AG09319 (cell line): ENCODE data around the gene PSME2.
A peak's percentile ranks its signal among the peaks of the same experiment; 100 is the strongest.

Source experiments
- DNase-seq: peaks from one replicate; pipeline ENCODE4 v3.0.0-alpha.2; 2010; ENCODE audit warnings: low read depth; ENCODE audit errors: extremely low read depth
- CTCF ChIP-seq: IDR thresholded peaks from 2 replicates; pipeline ENCODE4 v1.5.1; 2011; ENCODE audit warnings: low read depth, mild to moderate bottlenecking, inconsistent platforms, low read length, moderate library complexity

PSME2 gene

DNA sequence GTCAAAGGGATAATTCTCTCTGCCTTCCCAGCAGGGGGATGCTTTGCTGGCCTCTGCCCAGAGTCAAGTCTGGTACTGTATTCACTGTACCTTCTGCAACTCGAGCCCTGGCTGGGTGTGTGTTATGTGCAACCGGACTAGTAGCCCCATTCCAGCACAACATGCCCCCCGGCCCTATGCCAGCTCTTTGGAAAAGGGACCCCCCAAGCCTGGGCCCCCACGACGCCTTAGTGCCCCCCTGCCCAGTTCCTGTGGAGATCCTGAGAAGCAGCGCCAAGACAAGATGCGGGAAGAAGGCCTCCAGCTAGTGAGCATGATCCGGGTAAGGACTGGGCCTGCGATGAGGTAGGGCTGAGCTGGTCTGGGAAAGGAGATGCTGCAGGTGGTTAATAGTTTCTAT is 4.2 kb upstream of the PSME2 start:
- DNase-seq: no peak
- TF ChIP-seq CTCF: no peak

GRCh38 chr14:24150061-24150460 is 3.7 kb upstream of the PSME2 start:
- no peak for TF ChIP-seq CTCF
- DNase-seq: no peak

- no peak for TF ChIP-seq CTCF
- DNase-seq: no peak
Measured at GRCh38 chr14:24149302-24149969, 3.0 kb upstream of the PSME2 start.

DNA sequence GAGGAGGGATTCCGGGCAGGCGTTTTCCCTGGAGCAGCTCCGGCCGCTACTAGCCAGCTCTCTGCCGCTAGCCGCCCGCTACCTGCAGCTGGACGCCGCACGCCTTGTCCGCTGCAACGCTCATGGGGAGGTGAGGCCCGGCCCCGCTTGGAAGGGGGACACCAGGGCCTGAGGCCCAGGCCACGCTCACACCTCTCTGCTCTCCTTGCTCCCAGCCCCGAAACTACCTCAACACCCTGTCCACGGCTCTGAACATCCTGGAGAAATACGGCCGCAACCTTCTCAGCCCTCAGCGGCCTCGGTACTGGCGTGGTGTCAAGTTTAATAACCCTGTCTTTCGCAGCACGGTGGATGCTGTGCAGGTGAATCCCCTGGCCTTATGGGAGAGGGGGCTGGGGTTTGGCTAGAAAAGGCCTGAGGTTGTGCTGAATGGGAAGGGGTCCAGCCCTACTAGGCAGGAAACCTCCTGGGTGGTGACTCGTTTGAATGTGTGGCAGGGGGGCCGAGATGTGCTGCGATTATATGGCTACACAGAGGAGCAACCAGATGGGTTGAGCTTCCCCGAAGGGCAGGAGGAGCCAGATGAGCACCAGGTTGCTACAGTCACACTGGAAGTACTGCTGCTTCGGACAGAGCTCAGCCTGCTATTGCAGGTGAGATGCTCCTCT is 1.5 kb upstream of the PSME2 start:
- DNase-seq: no peak
- TF ChIP-seq CTCF: no peak

GRCh38 chr14:24146978-24147760 is 759 bp upstream of the PSME2 start, which contains the start of gene RNF31:
RNF31 (plus strand) TSS chr14:24147498; CDS start chr14:24147699, 201 bp downstream.
- TF ChIP-seq CTCF: no peak
- DNase-seq: peak; percentile 96

DNA sequence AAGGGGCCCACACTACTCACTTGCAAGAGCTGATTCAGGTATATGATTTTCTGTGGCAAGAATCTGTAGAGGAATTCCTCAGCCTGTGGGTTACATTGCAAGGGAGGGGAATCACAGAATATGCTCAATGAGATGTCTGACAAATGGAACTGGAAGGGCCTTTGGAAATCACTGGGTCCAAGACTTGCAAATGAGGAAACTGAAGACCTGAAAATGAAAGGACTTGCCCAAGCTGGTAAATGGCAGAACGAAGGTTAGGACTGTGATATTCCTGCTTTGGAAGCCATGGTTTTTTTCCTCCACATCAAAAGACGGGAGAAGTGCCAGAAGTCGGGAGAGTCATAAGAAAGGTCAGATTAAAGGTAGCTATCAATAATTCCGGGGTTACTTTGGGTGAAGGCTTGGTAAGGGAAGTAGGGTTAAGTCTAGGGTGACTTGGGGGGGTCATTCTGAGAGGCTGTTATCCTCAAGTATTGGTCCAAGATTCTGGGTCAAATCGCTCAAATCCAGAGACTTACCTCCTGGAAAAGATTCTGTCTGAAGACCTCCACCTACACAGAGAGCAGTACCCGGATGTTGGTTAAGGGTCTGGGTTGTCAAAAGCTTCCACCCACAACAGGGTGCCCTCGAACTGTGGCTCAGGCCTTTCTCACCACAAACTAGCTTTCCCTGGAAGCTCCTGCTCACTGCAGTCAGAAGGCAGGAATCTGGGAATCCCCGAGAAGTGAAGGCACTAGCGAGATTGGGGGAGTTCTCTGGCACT is 539 bp downstream of the PSME2 start:
- no peak for TF ChIP-seq CTCF
- DNase-seq: no peak
